MM.1S (cell line): ENCODE data around the gene EZH2.

Experiments
- EZH2 ChIP-seq: fragments of 300-600 bp; sonication (generic); optimal IDR thresholded peaks from 2 replicates; pipeline ENCODE3; 2017; ENCODE audit warnings: low read depth, mild to moderate bottlenecking, antibody characterized with exemption, low read length, mixed read lengths
- EZH2phosphoT487 ChIP-seq: fragments of 300-600 bp; sonication (generic); IDR thresholded peaks from 2 replicates; pipeline ENCODE4 v1.6.1; 2018; ENCODE audit warnings: antibody characterized with exemption, low read length
- TF ChIP-seq, protein P1 (sequence below): fragments of 300-600 bp; sonication (generic); IDR thresholded peaks from 2 replicates; pipeline ENCODE4 v1.5.1; 2016; ENCODE audit warnings: antibody characterized with exemption, low read length, mixed read lengths

GRCh38 chr7:148882841-148883265 lies 1.2 kb downstream of the EZH2 start:
- TF ChIP-seq, protein P1, sequence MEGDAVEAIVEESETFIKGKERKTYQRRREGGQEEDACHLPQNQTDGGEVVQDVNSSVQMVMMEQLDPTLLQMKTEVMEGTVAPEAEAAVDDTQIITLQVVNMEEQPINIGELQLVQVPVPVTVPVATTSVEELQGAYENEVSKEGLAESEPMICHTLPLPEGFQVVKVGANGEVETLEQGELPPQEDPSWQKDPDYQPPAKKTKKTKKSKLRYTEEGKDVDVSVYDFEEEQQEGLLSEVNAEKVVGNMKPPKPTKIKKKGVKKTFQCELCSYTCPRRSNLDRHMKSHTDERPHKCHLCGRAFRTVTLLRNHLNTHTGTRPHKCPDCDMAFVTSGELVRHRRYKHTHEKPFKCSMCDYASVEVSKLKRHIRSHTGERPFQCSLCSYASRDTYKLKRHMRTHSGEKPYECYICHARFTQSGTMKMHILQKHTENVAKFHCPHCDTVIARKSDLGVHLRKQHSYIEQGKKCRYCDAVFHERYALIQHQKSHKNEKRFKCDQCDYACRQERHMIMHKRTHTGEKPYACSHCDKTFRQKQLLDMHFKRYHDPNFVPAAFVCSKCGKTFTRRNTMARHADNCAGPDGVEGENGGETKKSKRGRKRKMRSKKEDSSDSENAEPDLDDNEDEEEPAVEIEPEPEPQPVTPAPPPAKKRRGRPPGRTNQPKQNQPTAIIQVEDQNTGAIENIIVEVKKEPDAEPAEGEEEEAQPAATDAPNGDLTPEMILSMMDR, result no peak
- TF ChIP-seq EZH2, result no peak
- TF ChIP-seq EZH2phosphoT487, result no peak
